CD14-positive monocyte (primary cell): ENCODE data around the gene XPR1. TPM values are rescaled to one million over a fixed set of nuclear protein-coding genes. Genes with fewer than 3 reads are reported as not detected.

ENCODE experiments used
- DNase-seq, 3 donors: peaks; one replicate each; pipeline ENCODE4 v3.0.0-alpha.2; 2011 to 2022
- H2AFZ ChIP-seq: 2 replicates; pipeline ENCODE4 v1.6.0; 2012; ENCODE audit warnings: mild to moderate bottlenecking, low read depth, low read length, inconsistent platforms; ENCODE audit not compliant: insufficient read depth, poor library complexity, severe bottlenecking
- H3K27ac ChIP-seq, 2 donors: 1 replicate in 1 of 2; 2 replicates in 1 of 2; pipeline ENCODE4 v1.5.1; 2012 to 2013; ENCODE audit warnings: low read length in 2 of 2, control low read depth in 1 of 2, inconsistent platforms in 1 of 2, low read depth in 1 of 2, mild to moderate bottlenecking in 1 of 2
- H3K27me3 ChIP-seq, 2 donors: one replicate each; pipeline versions ENCODE4 v1.6.0 to v1.6.1; 2011 to 2013; ENCODE audit warnings: low read length in 2 of 2; ENCODE audit not compliant: control insufficient read depth in 2 of 2, insufficient read depth in 2 of 2
- H3K36me3 ChIP-seq, 2 donors: replicated peaks in 1 of 2; 1 replicate in 1 of 2; 2 replicates in 1 of 2; pipeline versions ENCODE4 v1.5.1 to v1.6.1; 2012 to 2013; ENCODE audit warnings: low read length in 2 of 2, control low read depth in 1 of 2, inconsistent platforms in 1 of 2, mild to moderate bottlenecking in 1 of 2; ENCODE audit not compliant: insufficient read depth in 2 of 2, control insufficient read depth in 1 of 2
- H3K4me1 ChIP-seq, 2 donors: 1 replicate in 1 of 2; 2 replicates in 1 of 2; pipeline versions ENCODE4 v1.5.1 to v1.6.1; 2012 to 2013; ENCODE audit warnings: low read length in 2 of 2, control low read depth in 1 of 2, inconsistent platforms in 1 of 2, mild to moderate bottlenecking in 1 of 2, moderate library complexity in 1 of 2; ENCODE audit not compliant: insufficient read depth in 2 of 2, control insufficient read depth in 1 of 2
- H3K4me2 ChIP-seq: replicated peaks from 2 replicates; pipeline ENCODE3; 2012; ENCODE audit warnings: low read length, moderate library complexity, mild to moderate bottlenecking; ENCODE audit not compliant: poor library complexity, severe bottlenecking; ENCODE audit errors: extremely low read depth
- H3K4me3 ChIP-seq, 3 experiments: fragments of 200-600 bp in 1 of 3; sonication (generic) in 1 of 3; replicated peaks in 1 of 3; 1 replicate in 2 of 3; 2 replicates in 1 of 3; pipeline ENCODE4 v1.5.1; 2011 to 2013; ENCODE audit warnings: low read length in 3 of 3, mild to moderate bottlenecking in 3 of 3, control low read depth in 2 of 3, low read depth in 2 of 3, inconsistent platforms in 1 of 3, moderate library complexity in 1 of 3
- H3K79me2 ChIP-seq: 2 replicates; pipeline ENCODE4 v1.6.0; 2012; ENCODE audit warnings: mild to moderate bottlenecking, control low read depth, inconsistent platforms, low read length, moderate library complexity; ENCODE audit not compliant: insufficient read depth
- H3K9ac ChIP-seq: 2 replicates; pipeline ENCODE4 v1.6.0; 2017; ENCODE audit warnings: low read length, mild to moderate bottlenecking; ENCODE audit not compliant: insufficient read depth, poor library complexity, severe bottlenecking
- H3K9me3 ChIP-seq, 2 donors: replicated peaks in 1 of 2; 1 replicate in 1 of 2; 2 replicates in 1 of 2; pipeline versions ENCODE4 v1.5.1 to v1.6.1; 2012 to 2013; ENCODE audit warnings: low read length in 2 of 2, control low read depth in 1 of 2; ENCODE audit not compliant: control insufficient read depth in 1 of 2, insufficient read depth in 1 of 2
- H4K20me1 ChIP-seq: 2 replicates; pipeline ENCODE4 v1.6.0; 2012; ENCODE audit warnings: mild to moderate bottlenecking, low read length, control low read depth, moderate library complexity; ENCODE audit not compliant: insufficient read depth
- H3K27ac Mint-ChIP-seq, 7 donors: one replicate each; pipeline ENCODE4 v1.8.0; 2020; ENCODE audit warnings: mild to moderate bottlenecking in 7 of 7, mixed read lengths in 7 of 7, moderate library complexity in 6 of 7, inconsistent platforms in 2 of 7
- H3K27me3 Mint-ChIP-seq, 3 donors: one replicate each; pipeline ENCODE4 v1.8.0; 2021 to 2022; ENCODE audit warnings: low read depth in 3 of 3, mild to moderate bottlenecking in 3 of 3, mixed read lengths in 3 of 3, moderate library complexity in 3 of 3, inconsistent platforms in 1 of 3
- H3K36me3 Mint-ChIP-seq, 2 donors: one replicate each; pipeline ENCODE4 v1.8.0; 2020; ENCODE audit warnings: mixed read lengths in 2 of 2, inconsistent platforms in 1 of 2, mild to moderate bottlenecking in 1 of 2
- H3K4me1 Mint-ChIP-seq: one replicate; pipeline ENCODE4 v1.8.0; 2020; ENCODE audit warnings: mild to moderate bottlenecking, mixed read lengths
- H3K4me3 Mint-ChIP-seq, 2 donors: one replicate each; pipeline ENCODE4 v1.8.0; 2020; ENCODE audit warnings: mild to moderate bottlenecking in 2 of 2, mixed read lengths in 2 of 2, moderate library complexity in 1 of 2
- H3K9me3 Mint-ChIP-seq, 7 donors: one replicate each; pipeline ENCODE4 v1.8.0; 2020 to 2022; ENCODE audit warnings: mixed read lengths in 7 of 7, mild to moderate bottlenecking in 6 of 7, moderate library complexity in 6 of 7, inconsistent platforms in 2 of 7
- CTCF ChIP-seq: fragments of 200-600 bp; IDR thresholded peaks from one replicate; pipeline ENCODE4 v1.8.0; 2022; ENCODE audit warnings: antibody characterized with exemption, mild to moderate bottlenecking
- WGBS: methylation state at CpG from one replicate; pipeline ENCODE4 v1.1.5; 2013; ENCODE audit warnings: missing lambda C conversion rate; ENCODE audit not compliant: insufficient coverage; 5-methylcytosine and 5-hydroxymethylcytosine counted together
- intact Hi-C, 2 donors: fragments of 100-400 bp; cut with micrococcal nuclease; formaldehyde crosslinking; loops; one replicate each; pipeline versions ENCODE4 v1.15.0 to v1.15.1; 2023
- polyA plus RNA-seq, 3 donors: library from polyadenylated mRNA; depleted of rRNA in 1 of 3; unstranded in 2 of 3; stranded (reverse) in 1 of 3; fragments of 300-500 nt in 2 of 3; fragments of >200 nt in 1 of 3; fragmentation: Illumina TruSeq in 2 of 3; gene quantifications; 1 replicate in 2 of 3; 2 replicates in 1 of 3; pipeline ENCODE4 v1.2.3, GENCODE V29; 2012 to 2021

XPR1 gene
- polyA plus RNA-seq, 3 donors = 4.7 to 12.5 (median 8.7) TPM

GRCh38 chr1:180922631-180923015 lies 290.8 kb downstream of the XPR1 start:
- TF ChIP-seq CTCF = no peak
- Mint-ChIP-seq H3K36me3 (no peaks in the 10 kb centered on the region), H3K4me3 (no peak overlapping the region), H3K27me3 (peaks cover 3 to 8% (median 6%) of the 10 kb centered on the region in 3 donors), H3K27ac (no peak overlapping the region), H3K9me3 (peaks cover 0 to 3% (median 0%) of the 10 kb centered on the region in 7 donors), H3K4me1 (peaks cover 10% of the 10 kb centered on the region)
- Histone ChIP-seq H3K4me1 (peaks cover 0 to 8% of the 10 kb centered on the region in 2 donors), H3K36me3 (no peaks in the 10 kb centered on the region), H3K9ac (no peak overlapping the region), H3K4me2 (no peak overlapping the region), H3K4me3 (no peak overlapping the region), H2AFZ (no peak overlapping the region), H3K27ac (no peak overlapping the region), H4K20me1 (no peaks in the 10 kb centered on the region), H3K27me3 (no peaks in the 10 kb centered on the region), H3K79me2 (no peaks in the 10 kb centered on the region), H3K9me3 (no peaks in the 10 kb centered on the region)
- 96% methylated on average over 4 of the region's 8 CpGs for WGBS
- intact Hi-C loops = no loop called here
- DNase-seq = no peak

GRCh38 chr1:180923021-180923841 lies 291.4 kb downstream of the XPR1 start:
- peaks cover 0 to 8% (median 5%) of the 10 kb centered on the region in 3 donors for H3K27me3 Mint-ChIP-seq
- H3K27ac ChIP-seq = no peak overlapping the region
- H3K4me2 ChIP-seq = no peak overlapping the region
- H3K36me3 Mint-ChIP-seq = no peaks in the 10 kb centered on the region
- no peak for DNase-seq
- H3K27ac Mint-ChIP-seq = peak overlapping the region in 1 of 7 donors; percentile 36
- H3K9me3 ChIP-seq = no peaks in the 10 kb centered on the region
- no peak overlapping the region for H3K4me3 ChIP-seq
- no peak overlapping the region for H3K4me3 Mint-ChIP-seq
- intact Hi-C loops = no loop called here
- no peaks in the 10 kb centered on the region for H3K27me3 ChIP-seq
- no peak overlapping the region for H3K9ac ChIP-seq
- TF ChIP-seq CTCF = no peak
- no peaks in the 10 kb centered on the region for H3K36me3 ChIP-seq
- H3K4me1 ChIP-seq = peaks cover 0 to 8% of the 10 kb centered on the region in 2 donors
- H4K20me1 ChIP-seq = no peaks in the 10 kb centered on the region
- no peaks in the 10 kb centered on the region for H3K79me2 ChIP-seq
- H3K9me3 Mint-ChIP-seq = peaks cover 0 to 3% (median 0%) of the 10 kb centered on the region in 7 donors
- H2AFZ ChIP-seq = no peak overlapping the region
- peaks cover 10% of the 10 kb centered on the region for H3K4me1 Mint-ChIP-seq
- WGBS = 93% methylated on average over 4 of the region's 13 CpGs
